HL-60 (cell line): ENCODE results near the gene ZSCAN22.

ENCODE experiments used
- CTCF ChIP-seq: IDR thresholded peaks from one replicate; pipeline ENCODE4 v1.5.1; 2011; ENCODE audit warnings: low read length, control low read depth, inconsistent platforms; ENCODE audit not compliant: insufficient read depth
- POLR2AphosphoS5 ChIP-seq: IDR thresholded peaks from 2 replicates; pipeline ENCODE4 v1.6.1; 2012; ENCODE audit warnings: low read depth

- TF ChIP-seq CTCF: no peak
- no peak for TF ChIP-seq POLR2AphosphoS5
Measured at GRCh38 chr19:58291943-58292342, 34.9 kb upstream of the ZSCAN22 start.
